ENCODE results near the gene PXDN.

GRCh38 chr2:1613078-1613445 lies 131.3 kb downstream of the PXDN start:
- TF ChIP-seq REST (IDR thresholded peaks at IDR 0.05; ENCODE audit: low read depth, low read length) (no peak), EZH2 (IDR thresholded peaks at IDR 0.05; ENCODE audit: borderline replicate concordance, control insufficient read depth, low read depth, low read length) (no peak), ZNF274 (IDR thresholded peaks at IDR 0.05; ENCODE audit: insufficient read depth, insufficient read length) (no peak)

All from GM12878 (cell line).